ENCODE measurements around the gene CAMK2D.

The CAMK2D gene

DNA sequence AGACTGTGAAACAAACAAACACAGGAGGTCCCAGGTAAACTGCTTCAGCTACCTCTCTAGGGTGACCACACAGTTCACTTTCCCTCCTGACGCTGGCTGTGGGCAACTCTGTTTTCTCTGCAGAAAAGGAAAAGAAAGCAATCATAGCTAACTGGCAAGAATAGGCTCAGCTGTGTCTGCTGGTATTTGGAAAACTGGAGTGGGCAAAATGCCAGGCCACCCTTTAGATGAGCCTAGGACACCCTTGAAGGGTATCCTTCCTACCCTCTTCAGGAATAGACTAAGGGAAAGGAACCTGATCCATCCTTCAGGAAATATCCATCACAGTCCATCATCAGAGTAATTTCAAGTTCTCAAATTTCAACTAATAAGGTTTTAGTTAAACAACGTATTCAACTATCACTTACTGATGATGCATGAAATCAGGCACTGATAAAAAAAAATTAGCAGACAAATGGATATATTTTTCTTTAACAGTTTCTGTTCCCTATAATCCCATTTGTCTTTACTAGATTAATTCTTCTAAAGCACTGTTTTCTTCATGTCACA lies 60.9 kb downstream of the CAMK2D start:
- H3K4me3 ChIP-seq (ENCODE audit: low read depth, low read length): no peak overlapping the region
- TF ChIP-seq, protein P1, sequence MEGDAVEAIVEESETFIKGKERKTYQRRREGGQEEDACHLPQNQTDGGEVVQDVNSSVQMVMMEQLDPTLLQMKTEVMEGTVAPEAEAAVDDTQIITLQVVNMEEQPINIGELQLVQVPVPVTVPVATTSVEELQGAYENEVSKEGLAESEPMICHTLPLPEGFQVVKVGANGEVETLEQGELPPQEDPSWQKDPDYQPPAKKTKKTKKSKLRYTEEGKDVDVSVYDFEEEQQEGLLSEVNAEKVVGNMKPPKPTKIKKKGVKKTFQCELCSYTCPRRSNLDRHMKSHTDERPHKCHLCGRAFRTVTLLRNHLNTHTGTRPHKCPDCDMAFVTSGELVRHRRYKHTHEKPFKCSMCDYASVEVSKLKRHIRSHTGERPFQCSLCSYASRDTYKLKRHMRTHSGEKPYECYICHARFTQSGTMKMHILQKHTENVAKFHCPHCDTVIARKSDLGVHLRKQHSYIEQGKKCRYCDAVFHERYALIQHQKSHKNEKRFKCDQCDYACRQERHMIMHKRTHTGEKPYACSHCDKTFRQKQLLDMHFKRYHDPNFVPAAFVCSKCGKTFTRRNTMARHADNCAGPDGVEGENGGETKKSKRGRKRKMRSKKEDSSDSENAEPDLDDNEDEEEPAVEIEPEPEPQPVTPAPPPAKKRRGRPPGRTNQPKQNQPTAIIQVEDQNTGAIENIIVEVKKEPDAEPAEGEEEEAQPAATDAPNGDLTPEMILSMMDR (IDR thresholded peaks at IDR 0.05; ENCODE audit: insufficient read depth, low read length, missing control alignments): no peak
- CTCF ChIA-PET: interaction anchor here (0.6 to 2.3 kb wide), 5 partner anchors 11 to 153 kb away, joined by 3 to 6 read pairs (median 4); no protein-coding TSS in a partner anchor
- POLR2A ChIA-PET: no interaction called here
- no peak for DNase-seq (ENCODE audit: low read depth, low spot score)

DNA sequence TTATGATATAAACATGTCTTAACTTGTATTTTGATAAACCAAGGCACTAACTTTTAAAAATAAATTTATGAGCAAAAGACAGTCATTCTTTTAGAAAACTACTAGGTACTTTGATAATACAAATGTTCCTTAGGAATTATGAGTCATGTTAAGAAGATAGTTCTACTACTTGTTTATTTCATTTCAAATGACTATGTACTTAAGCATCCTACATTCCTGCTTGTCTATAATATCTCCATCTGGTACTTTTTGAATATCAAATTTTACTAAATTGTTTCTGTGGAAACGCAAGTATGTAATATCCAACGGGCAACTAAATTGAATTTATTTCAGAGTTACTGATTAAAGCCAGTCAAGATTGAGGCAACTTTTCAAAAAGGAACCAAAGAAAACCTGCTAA lies 61.8 kb downstream of the CAMK2D start:
- no peak for DNase-seq (ENCODE audit: low read depth, low spot score)
- POLR2A ChIA-PET: no interaction called here
- TF ChIP-seq, protein P1 (IDR thresholded peaks at IDR 0.05; ENCODE audit: insufficient read depth, low read length, missing control alignments): no peak
- CTCF ChIA-PET: interaction anchor here (0.6 to 2.3 kb wide), 5 partner anchors 11 to 152 kb away, joined by 3 to 6 read pairs (median 4); no protein-coding TSS in a partner anchor
- no peak overlapping the region for H3K4me3 ChIP-seq (ENCODE audit: low read depth, low read length)

DNA sequence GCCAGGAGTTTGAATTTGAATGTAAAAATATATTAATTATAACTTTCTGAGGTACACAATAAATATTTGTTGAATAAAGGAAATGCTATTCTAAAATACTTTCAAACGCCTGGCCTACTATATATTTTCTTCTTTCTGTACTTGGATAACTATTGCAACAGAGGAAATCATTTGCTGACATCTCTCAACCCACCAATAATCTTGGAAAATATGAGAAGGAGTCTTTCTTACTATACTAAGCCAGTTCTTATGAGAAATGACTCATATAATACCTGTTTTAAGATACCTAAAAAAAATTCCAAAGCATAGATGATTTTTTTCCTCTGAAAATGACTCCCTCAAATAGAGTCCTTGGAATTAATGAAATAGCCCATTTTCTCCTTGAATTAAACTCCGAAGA lies 64.1 kb downstream of the CAMK2D start:
- ChIA-PET CTCF (interaction anchor here (1.6 kb wide), 1 partner anchor 13 kb away, joined by 5 read pairs; no protein-coding TSS in a partner anchor), POLR2A (no interaction called here)
- TF ChIP-seq, protein P1 (IDR thresholded peaks at IDR 0.05; ENCODE audit: insufficient read depth, low read length, missing control alignments): no peak

DNA sequence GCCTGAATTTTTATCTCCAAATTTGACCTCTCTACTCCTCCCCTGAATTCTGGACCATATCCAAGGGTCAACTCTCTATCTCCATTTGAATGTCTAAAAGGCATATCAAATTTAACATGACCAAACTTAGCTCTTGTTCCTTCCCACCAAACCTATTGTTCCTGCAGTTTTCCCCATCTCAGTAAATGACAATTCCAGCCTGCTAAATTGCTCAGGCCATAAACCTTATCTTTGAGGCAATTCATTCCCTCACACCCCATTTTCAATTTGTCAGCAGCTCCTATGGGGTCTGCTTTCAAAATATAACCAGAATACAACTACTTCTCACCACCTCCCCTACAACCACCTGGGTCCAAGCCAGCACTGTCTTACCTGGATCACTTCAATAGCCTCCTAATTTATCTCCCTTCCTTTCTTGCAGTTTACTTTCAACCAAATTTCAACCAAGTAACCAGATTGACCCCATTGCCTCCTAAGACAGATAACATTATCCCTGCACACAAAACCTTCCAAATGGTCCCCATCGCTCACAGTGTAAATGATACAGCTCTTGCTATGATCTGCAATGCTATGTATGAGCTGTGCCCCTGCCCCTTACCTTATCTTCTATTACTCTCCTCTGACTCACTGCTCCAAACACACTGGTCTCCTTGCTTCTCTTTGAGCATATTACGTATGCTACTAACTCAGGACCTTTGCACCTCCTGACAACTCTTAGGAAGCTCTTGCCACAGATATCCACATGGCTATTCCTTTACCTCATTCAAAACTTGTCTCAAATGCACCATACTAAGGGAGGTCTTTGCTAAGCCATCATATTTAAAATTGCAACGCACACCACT lies 66.0 kb downstream of the CAMK2D start:
- POLR2A ChIA-PET: no interaction called here
- H3K4me3 ChIP-seq (ENCODE audit: low read depth, low read length): no peak overlapping the region
- CTCF ChIA-PET: interaction anchor here (0.8 to 2.2 kb wide), 2 partner anchors 8 to 11 kb away, joined by 3 to 7 read pairs; no protein-coding TSS in a partner anchor

More for the DNA sequence above, 64.1 kb downstream of the CAMK2D start:
- H3K4me3 ChIP-seq (ENCODE audit: low read depth, low read length): no peak overlapping the region
- DNase-seq (ENCODE audit: low read depth, low spot score): no peak

DNA sequence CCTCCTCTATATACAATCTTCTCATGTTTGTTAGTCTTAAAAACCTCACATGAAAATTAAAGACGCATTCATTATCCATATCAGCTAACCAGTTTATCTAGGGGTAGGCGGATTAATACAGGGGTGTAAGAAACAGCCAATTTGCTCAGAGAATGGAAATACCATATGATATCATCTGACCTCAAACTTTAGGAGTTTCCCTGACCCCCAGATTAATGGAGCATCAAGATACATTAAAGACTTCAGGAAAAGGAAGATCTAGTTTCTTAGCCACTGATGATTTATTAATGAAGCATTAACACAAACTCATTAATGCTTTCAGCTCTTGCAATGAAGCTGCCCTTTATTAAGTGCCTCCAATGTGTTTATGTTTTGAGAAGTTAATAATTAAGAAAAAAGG lies 67.5 kb downstream of the CAMK2D start:
- ChIA-PET CTCF (interaction anchor here (2.2 kb wide), 1 partner anchor 10 kb away, joined by 7 read pairs; no protein-coding TSS in a partner anchor), POLR2A (no interaction called here)
- TF ChIP-seq, protein P1 (IDR thresholded peaks at IDR 0.05; ENCODE audit: insufficient read depth, low read length, missing control alignments): no peak
- DNase-seq (ENCODE audit: low read depth, low spot score): no peak
- H3K4me3 ChIP-seq (ENCODE audit: low read depth, low read length): no peak overlapping the region

More for the DNA sequence above, 66.0 kb downstream of the CAMK2D start:
- TF ChIP-seq, protein P1 (IDR thresholded peaks at IDR 0.05; ENCODE audit: insufficient read depth, low read length, missing control alignments): no peak
- DNase-seq (ENCODE audit: low read depth, low spot score): no peak

DNA sequence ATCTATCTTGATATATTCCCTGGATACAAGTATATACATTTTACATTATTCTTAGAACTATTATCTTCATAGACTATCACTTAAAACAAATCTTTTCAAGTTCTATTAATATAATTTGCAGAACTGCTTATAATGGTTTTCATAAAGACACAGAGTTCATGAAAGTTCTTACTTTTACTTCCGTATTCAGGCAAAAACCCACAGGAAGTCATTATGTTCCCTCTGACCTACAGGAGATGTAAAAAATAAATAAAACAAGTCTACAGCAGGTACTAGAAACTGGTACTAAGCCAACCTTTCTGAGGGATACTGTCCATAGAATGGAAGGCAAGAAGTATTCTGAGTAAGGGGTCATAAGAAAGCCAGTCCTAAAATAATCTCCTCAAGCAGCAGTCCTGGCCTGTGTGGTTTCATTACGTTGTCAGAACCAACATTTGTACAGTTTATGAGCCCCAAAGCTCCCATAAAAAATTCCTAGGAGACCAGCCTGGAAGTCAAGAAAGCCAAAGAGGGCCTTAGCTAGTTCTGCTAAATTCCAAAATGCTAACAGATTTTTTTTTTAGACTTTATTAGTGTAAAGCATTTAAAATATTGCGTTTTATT lies 68.6 kb downstream of the CAMK2D start:
- H3K4me3 ChIP-seq (ENCODE audit: low read depth, low read length): no peak overlapping the region
- POLR2A ChIA-PET: no interaction called here
- CTCF ChIA-PET: no interaction called here
- TF ChIP-seq, protein P1 (IDR thresholded peaks at IDR 0.05; ENCODE audit: insufficient read depth, low read length, missing control alignments): no peak
- DNase-seq (ENCODE audit: low read depth, low spot score): no peak
